Mesenteric fat pad (tissue), 1 donor: Measurements from ENCODE around the gene CELF4. TPM values are rescaled to one million over a fixed set of nuclear protein-coding genes. Genes with fewer than 3 reads are reported as not detected.

ENCODE experiments used
- DNase-seq: peaks from one replicate; pipeline ENCODE4 v3.0.0-alpha.2; 2020; ENCODE audit warnings: low spot score
- total RNA-seq: library from RNA; stranded (reverse); fragmentation: NEBNext Ultra II Directional; extraction: Animal tissue kit (Norgen Biotek cat#: 25700); gene quantifications from one replicate; pipeline ENCODE4 v1.2.1, GENCODE V29; 2021
- donor health status: DM: yes; HTN: yes; CAD: no.

CELF4 gene
- total RNA-seq, 1 donor from 2014 or later: 0.39 TPM

- DNase-seq: no peak
These were observed 117.4 kb downstream of the CELF4 start for GRCh38 chr18:37447962-37448888.

GRCh38 chr18:37445836-37446235 lies 119.8 kb downstream of the CELF4 start:
- no peak for DNase-seq

GRCh38 chr18:37445368-37445767 lies 120.2 kb downstream of the CELF4 start:
- no peak for DNase-seq

- no peak for DNase-seq
These were observed 122.1 kb downstream of the CELF4 start for GRCh38 chr18:37443325-37444055.

- DNase-seq: no peak
These were observed 123.1 kb downstream of the CELF4 start for GRCh38 chr18:37442477-37442876.

GRCh38 chr18:37441821-37442220 lies 123.8 kb downstream of the CELF4 start:
- no peak for DNase-seq

GRCh38 chr18:37440206-37440605 lies 125.4 kb downstream of the CELF4 start:
- no peak for DNase-seq

GRCh38 chr18:37438417-37439180 lies 127.0 kb downstream of the CELF4 start:
- no peak for DNase-seq

- no peak for DNase-seq
These were observed 129.6 kb downstream of the CELF4 start for GRCh38 chr18:37435996-37436395.

- DNase-seq: no peak
These were observed 130.3 kb downstream of the CELF4 start for GRCh38 chr18:37435150-37435867.

- DNase-seq: no peak
These were observed 131.3 kb downstream of the CELF4 start for GRCh38 chr18:37434161-37434860.

GRCh38 chr18:37432436-37433195 lies 133.0 kb downstream of the CELF4 start:
- no peak for DNase-seq

- no peak for DNase-seq
These were observed 135.1 kb downstream of the CELF4 start for GRCh38 chr18:37430357-37431076.

- DNase-seq: no peak
These were observed 135.8 kb downstream of the CELF4 start for GRCh38 chr18:37429791-37430190.

- DNase-seq: no peak
These were observed 137.2 kb downstream of the CELF4 start for GRCh38 chr18:37428288-37428974.

- DNase-seq: no peak
These were observed 139.0 kb downstream of the CELF4 start for GRCh38 chr18:37426586-37426985.

- DNase-seq: no peak
These were observed 140.4 kb downstream of the CELF4 start for GRCh38 chr18:37425222-37425621.

- DNase-seq: no peak
These were observed 141.1 kb downstream of the CELF4 start for GRCh38 chr18:37424507-37424906.
